Endothelial cell of umbilical vein (primary cell): Measurements from ENCODE around the gene HOXD10. TPM values are rescaled to one million over a fixed set of nuclear protein-coding genes. Genes with fewer than 3 reads are reported as not detected.

Source experiments
- BruUV-seq: library from RNA; stranded (reverse); fragments of 400-500 nt; replicated peaks from 2 replicates; lab custom pipeline; 2021; lab: Mats Ljungman, UMichigan
- CTCF ChIA-PET: fragments of 300-600, 350-600 bp; sonication (Branson Sonifier 250); formaldehyde crosslinking; loops from one replicate; lab custom pipeline; 2021; ENCODE audit warnings: antibody characterized with exemption, inconsistent platforms; lab: Charles Lee
- POLR2A ChIA-PET: fragments of 300-600, 350-600 bp; sonication (Branson Sonifier 250); formaldehyde crosslinking; loops from one replicate; lab custom pipeline; 2021; ENCODE audit warnings: antibody characterized with exemption, inconsistent platforms; lab: Charles Lee
- DNase-seq: peaks from one replicate; pipeline ENCODE4 v3.0.0-alpha.2; 2011; ENCODE audit warnings: low read depth, low spot score
- FAIRE-seq: peaks from 2 replicates; lab custom pipeline; 2011; peaks lifted over from hg19 to GRCh38; lab: Jason Lieb, UNC
- H2AFZ ChIP-seq: 2 replicates; pipeline ENCODE4 v1.6.0; 2012; ENCODE audit warnings: low read depth, low read length, control low read depth, inconsistent platforms
- H3K27ac ChIP-seq: 2 replicates; pipeline ENCODE4 v1.5.1; 2011; ENCODE audit warnings: low read depth, mild to moderate bottlenecking, control low read depth, low read length, moderate library complexity; ENCODE audit not compliant: insufficient read depth
- H3K27me3 ChIP-seq, 2 experiments: 2 replicates each; pipeline versions ENCODE4 v1.6.0 to v1.6.1; 2011; ENCODE audit warnings: low read length in 2 of 2, mixed read lengths in 1 of 2; ENCODE audit not compliant: control insufficient read depth in 2 of 2, insufficient read depth in 2 of 2
- H3K36me3 ChIP-seq, 2 experiments: 2 replicates in 1 of 2; 3 replicates in 1 of 2; pipeline ENCODE4 v1.5.1; 2011; ENCODE audit warnings: low read length in 2 of 2, mild to moderate bottlenecking in 1 of 2, moderate library complexity in 1 of 2; ENCODE audit not compliant: control insufficient read depth in 2 of 2, insufficient read depth in 2 of 2; ENCODE audit errors: extremely low read depth in 1 of 2
- H3K4me1 ChIP-seq: 3 replicates; pipeline ENCODE4 v1.5.1; 2011; ENCODE audit warnings: mild to moderate bottlenecking, low read length; ENCODE audit not compliant: control insufficient read depth, insufficient read depth; ENCODE audit errors: extremely low read depth
- H3K4me2 ChIP-seq: 2 replicates; pipeline ENCODE4 v1.6.1; 2011; ENCODE audit warnings: low read length, control low read depth, mixed read lengths; ENCODE audit not compliant: insufficient read depth
- H3K4me3 ChIP-seq, 3 experiments: fragments of 200-600 bp in 1 of 3; sonication (generic), shearing (Covaris generic) in 1 of 3; replicated peaks in 1 of 3; 2 replicates each; pipeline ENCODE4 v1.5.1; 2011 to 2016; ENCODE audit warnings: control low read depth in 3 of 3, low read length in 3 of 3, mild to moderate bottlenecking in 2 of 3, inconsistent platforms in 1 of 3, low read depth in 1 of 3, moderate library complexity in 1 of 3; ENCODE audit not compliant: insufficient read depth in 1 of 3
- H3K79me2 ChIP-seq: 2 replicates; pipeline ENCODE4 v1.6.0; 2012; ENCODE audit warnings: low read length, inconsistent platforms; ENCODE audit not compliant: control insufficient read depth, insufficient read depth
- H3K9ac ChIP-seq: replicated peaks from 2 replicates; pipeline ENCODE3; 2011; ENCODE audit warnings: low read length, control low read depth; ENCODE audit not compliant: insufficient read depth; ENCODE audit errors: extremely low read depth
- H3K9me1 ChIP-seq: replicated peaks from 3 replicates; pipeline ENCODE4 v1.6.0; 2011; ENCODE audit warnings: mild to moderate bottlenecking, low read length; ENCODE audit not compliant: control insufficient read depth, insufficient read depth; ENCODE audit errors: extremely low read depth
- H3K9me3 ChIP-seq: replicated peaks from 2 replicates; pipeline ENCODE4 v1.5.1; 2012; ENCODE audit warnings: low read length, inconsistent platforms; ENCODE audit not compliant: control insufficient read depth, insufficient read depth
- H4K20me1 ChIP-seq: replicated peaks from 2 replicates; pipeline ENCODE3; 2011; ENCODE audit warnings: mild to moderate bottlenecking, low read length; ENCODE audit not compliant: control insufficient read depth, insufficient read depth; ENCODE audit errors: extremely low read depth
- EZH2 ChIP-seq: IDR thresholded peaks from 2 replicates; pipeline ENCODE4 v1.6.1; 2012; ENCODE audit warnings: borderline replicate concordance, low read depth, mild to moderate bottlenecking, moderate library complexity, low read length, inconsistent platforms; ENCODE audit not compliant: severe bottlenecking
- GATA2 ChIP-seq: IDR thresholded peaks from 2 replicates; pipeline ENCODE4 v1.7.0; 2011; ENCODE audit warnings: low read depth, mild to moderate bottlenecking, moderate library complexity, mixed read lengths, low read length; ENCODE audit not compliant: insufficient read length, insufficient read depth
- POLR2AphosphoS5 ChIP-seq: IDR thresholded peaks from 2 replicates; pipeline ENCODE4 v1.6.1; 2012; ENCODE audit warnings: low read depth, mild to moderate bottlenecking, control low read depth, low read length, moderate library complexity; ENCODE audit not compliant: insufficient read depth
- dilution Hi-C: fragments of 300-500 bp; cut with MboI; formaldehyde crosslinking; loops from one replicate; pipeline ENCODE4 v1.15.0; 2019; ENCODE audit warnings: low sequenced_read_pairs; ENCODE audit not compliant: extremely low pct_ligation_motif_present
- intact Hi-C: fragments of 100-400 bp; cut with micrococcal nuclease; formaldehyde crosslinking; loops from one replicate; pipeline ENCODE4 v1.10.0; 2022
- polyA plus RNA-seq, 4 experiments: library from polyadenylated mRNA; depleted of rRNA in 3 of 4; stranded (reverse) in 3 of 4; unstranded in 1 of 4; fragments of >200 nt; gene quantifications; 2 replicates each; pipeline versions ENCODE4 v1.2.1 to v1.2.3, GENCODE V29; 2011 to 2012; ENCODE audit warnings: missing spikeins in 1 of 4
- total RNA-seq: library from RNA; stranded (reverse); gene quantifications from 2 replicates; pipeline ENCODE4 v1.2.3, GENCODE V29; 2021
- TF ChIP-seq, protein P1 (sequence below), 2 donors: IDR thresholded peaks; 1 replicate in 1 of 2; 2 replicates in 1 of 2; pipeline ENCODE4 v1.5.1; 2011; ENCODE audit warnings: low read length in 2 of 2, mild to moderate bottlenecking in 2 of 2, moderate library complexity in 2 of 2, control low read depth in 1 of 2, inconsistent platforms in 1 of 2, low read depth in 1 of 2; ENCODE audit not compliant: insufficient read depth in 1 of 2; ENCODE audit errors: extremely low read depth in 1 of 2

The HOXD10 gene
- total and polyA plus RNA-seq, 2 donors (not counting 3 experiments of a cell fraction or from before 2014, with no cell fraction given), result not detected

GRCh38 chr2:176149481-176149938 lies 32.9 kb downstream of the HOXD10 start:
- Histone ChIP-seq H3K4me1 (no peaks in the 10 kb centered on the region), H3K9me1 (no peaks in the 10 kb centered on the region), H3K79me2 (peaks cover 40% of the 10 kb centered on the region), H2AFZ (no peak overlapping the region), H3K36me3 (peaks cover 2 to 16% of the 10 kb centered on the region in 2 experiments), H3K27ac (no peak overlapping the region), H3K27me3 (no peaks in the 10 kb centered on the region), H4K20me1 (no peaks in the 10 kb centered on the region), H3K9me3 (no peaks in the 10 kb centered on the region), H3K4me3 (no peak overlapping the region), H3K4me2 (no peak overlapping the region), H3K9ac (no peak overlapping the region)
- ChIA-PET CTCF (interaction anchor here (3.0 kb wide), 1 partner anchor 405 kb away, joined by 11 read pairs; no protein-coding TSS in a partner anchor), POLR2A (no interaction called here)
- dilution Hi-C loops (loop anchor here (25.0 kb wide), 1 partner anchor 488 kb away; no protein-coding TSS in a partner anchor), intact Hi-C loops (no loop called here)
- DNase-seq (no peak), FAIRE-seq (no peak)
- no peak for TF ChIP-seq EZH2
- TF ChIP-seq, protein P1, sequence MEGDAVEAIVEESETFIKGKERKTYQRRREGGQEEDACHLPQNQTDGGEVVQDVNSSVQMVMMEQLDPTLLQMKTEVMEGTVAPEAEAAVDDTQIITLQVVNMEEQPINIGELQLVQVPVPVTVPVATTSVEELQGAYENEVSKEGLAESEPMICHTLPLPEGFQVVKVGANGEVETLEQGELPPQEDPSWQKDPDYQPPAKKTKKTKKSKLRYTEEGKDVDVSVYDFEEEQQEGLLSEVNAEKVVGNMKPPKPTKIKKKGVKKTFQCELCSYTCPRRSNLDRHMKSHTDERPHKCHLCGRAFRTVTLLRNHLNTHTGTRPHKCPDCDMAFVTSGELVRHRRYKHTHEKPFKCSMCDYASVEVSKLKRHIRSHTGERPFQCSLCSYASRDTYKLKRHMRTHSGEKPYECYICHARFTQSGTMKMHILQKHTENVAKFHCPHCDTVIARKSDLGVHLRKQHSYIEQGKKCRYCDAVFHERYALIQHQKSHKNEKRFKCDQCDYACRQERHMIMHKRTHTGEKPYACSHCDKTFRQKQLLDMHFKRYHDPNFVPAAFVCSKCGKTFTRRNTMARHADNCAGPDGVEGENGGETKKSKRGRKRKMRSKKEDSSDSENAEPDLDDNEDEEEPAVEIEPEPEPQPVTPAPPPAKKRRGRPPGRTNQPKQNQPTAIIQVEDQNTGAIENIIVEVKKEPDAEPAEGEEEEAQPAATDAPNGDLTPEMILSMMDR (IDR thresholded peaks at IDR 0.05; ENCODE audit: extremely low read depth in 1 of 2, insufficient read depth in 1 of 2, low read depth in 1 of 2, low read length in 2 of 2), result no peak
- no peak for TF ChIP-seq POLR2AphosphoS5
- no peak for TF ChIP-seq GATA2
- no TSS peak for BruUV-seq
